ENCODE data around the gene DCAF10. TPM values are rescaled to one million over a fixed set of nuclear protein-coding genes. Genes with fewer than 3 reads are reported as not detected.

The DCAF10 gene
- total and polyA plus RNA-seq, 2 donors (not counting 1 experiment from before 2014, with no cell fraction given): 9.5 to 22.1 TPM

DNA sequence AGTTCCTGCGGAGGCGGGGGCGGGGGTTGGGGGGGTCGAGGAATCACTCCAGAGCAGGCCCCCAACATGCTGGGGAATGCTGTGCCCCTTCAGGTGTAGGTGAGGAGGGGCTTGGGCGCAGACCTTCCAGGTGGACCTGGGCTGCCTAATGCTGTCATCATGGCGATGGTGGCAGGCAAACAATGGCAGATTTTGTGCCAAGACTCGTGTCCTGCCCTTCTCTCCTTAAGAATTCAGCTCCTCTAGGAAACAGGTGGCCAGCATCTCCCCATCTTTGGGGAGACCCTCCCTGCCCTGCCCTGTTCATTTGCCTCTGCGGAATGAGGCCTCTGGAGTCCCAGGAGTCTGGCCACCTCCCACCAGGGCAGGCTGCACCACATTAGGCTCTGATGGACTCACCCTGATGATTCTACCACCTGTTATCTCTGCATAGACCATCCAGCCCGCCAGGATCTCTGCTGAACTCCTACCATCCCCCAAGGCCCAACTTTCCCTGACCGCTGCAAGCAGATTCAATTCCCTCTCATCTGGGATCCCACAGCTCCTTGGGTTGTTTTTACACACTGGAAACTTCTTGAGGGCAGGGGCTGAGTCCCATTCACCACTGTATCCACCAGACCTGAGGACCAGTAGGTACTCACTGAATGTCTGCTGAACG is 114.2 kb downstream of the DCAF10 start:
- Histone ChIP-seq H3K4me2 (replicated peaks; ENCODE audit: low read depth, low read length, poor library complexity, severe bottlenecking) (no peak overlapping the region), H3K27me3 (replicated peaks in 1 of 4; ENCODE audit: control extremely low read depth in 1 of 4, control insufficient read depth in 3 of 4, insufficient read depth in 4 of 4, low read length in 3 of 4) (no peaks in the 10 kb centered on the region), H3K9ac (ENCODE audit: low read length) (no peak overlapping the region), H3K27ac (ENCODE audit: low read length in 2 of 2) (no peak overlapping the region), H3K4me3 (ENCODE audit: control extremely low read depth in 1 of 5, extremely low read depth in 1 of 5, insufficient read depth in 1 of 5, low read depth in 2 of 5, low read length in 4 of 5) (no peak overlapping the region), H3K4me1 (ENCODE audit: control insufficient read depth in 2 of 2, insufficient read depth in 2 of 2, low read length in 2 of 2) (no peaks in the 10 kb centered on the region), H2AFZ (ENCODE audit: insufficient read depth, low read depth, low read length, poor library complexity, severe bottlenecking) (no peak overlapping the region), H4K20me1 (ENCODE audit: control insufficient read depth, insufficient read depth, low read length, poor library complexity, severe bottlenecking) (no peaks in the 10 kb centered on the region), H3K36me3 (replicated peaks in 1 of 2; ENCODE audit: control extremely low read depth in 1 of 2, control insufficient read depth in 1 of 2, extremely low read depth in 1 of 2, insufficient read depth in 2 of 2, low read length in 1 of 2) (no peaks in the 10 kb centered on the region), H3K9me3 (ENCODE audit: control extremely low read depth in 1 of 3, control insufficient read depth in 2 of 3, insufficient read depth in 1 of 3, low read length in 2 of 3) (no peaks in the 10 kb centered on the region), H3K79me2 (ENCODE audit: control insufficient read depth, insufficient read depth, low read length) (no peaks in the 10 kb centered on the region)
- H3K4me1 Mint-ChIP-seq: no peaks in the 10 kb centered on the region
- WGBS (ENCODE audit: insufficient coverage): 84% methylated on average over 8 of the region's 11 CpGs
- POLR2A ChIA-PET: no interaction called here
- H3K27me3 Mint-ChIP-seq: no peaks in the 10 kb centered on the region
- no peaks in the 10 kb centered on the region for H3K9me3 Mint-ChIP-seq (ENCODE audit: insufficient read depth)
- no peak overlapping the region for H3K4me3 Mint-ChIP-seq
- ATAC-seq (ENCODE audit: low read depth) (no peak), DNase-seq (no peak)
- CTCF ChIA-PET: interaction anchor here (0.7 to 6.5 kb wide), 8 partner anchors 9 to 482 kb away, joined by 3 to 41 read pairs (median 8); no protein-coding TSS in a partner anchor
- intact Hi-C loops (cut with micrococcal nuclease): no loop called here
- TF ChIP-seq EZH2 (IDR thresholded peaks at IDR 0.05; ENCODE audit: borderline replicate concordance, insufficient read depth, low read depth, low read length, poor library complexity, severe bottlenecking): no peak
- TF ChIP-seq, protein P1, sequence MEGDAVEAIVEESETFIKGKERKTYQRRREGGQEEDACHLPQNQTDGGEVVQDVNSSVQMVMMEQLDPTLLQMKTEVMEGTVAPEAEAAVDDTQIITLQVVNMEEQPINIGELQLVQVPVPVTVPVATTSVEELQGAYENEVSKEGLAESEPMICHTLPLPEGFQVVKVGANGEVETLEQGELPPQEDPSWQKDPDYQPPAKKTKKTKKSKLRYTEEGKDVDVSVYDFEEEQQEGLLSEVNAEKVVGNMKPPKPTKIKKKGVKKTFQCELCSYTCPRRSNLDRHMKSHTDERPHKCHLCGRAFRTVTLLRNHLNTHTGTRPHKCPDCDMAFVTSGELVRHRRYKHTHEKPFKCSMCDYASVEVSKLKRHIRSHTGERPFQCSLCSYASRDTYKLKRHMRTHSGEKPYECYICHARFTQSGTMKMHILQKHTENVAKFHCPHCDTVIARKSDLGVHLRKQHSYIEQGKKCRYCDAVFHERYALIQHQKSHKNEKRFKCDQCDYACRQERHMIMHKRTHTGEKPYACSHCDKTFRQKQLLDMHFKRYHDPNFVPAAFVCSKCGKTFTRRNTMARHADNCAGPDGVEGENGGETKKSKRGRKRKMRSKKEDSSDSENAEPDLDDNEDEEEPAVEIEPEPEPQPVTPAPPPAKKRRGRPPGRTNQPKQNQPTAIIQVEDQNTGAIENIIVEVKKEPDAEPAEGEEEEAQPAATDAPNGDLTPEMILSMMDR (IDR thresholded peaks at IDR 0.05): no peak
- no peak overlapping the region for H3K27ac Mint-ChIP-seq

DNA sequence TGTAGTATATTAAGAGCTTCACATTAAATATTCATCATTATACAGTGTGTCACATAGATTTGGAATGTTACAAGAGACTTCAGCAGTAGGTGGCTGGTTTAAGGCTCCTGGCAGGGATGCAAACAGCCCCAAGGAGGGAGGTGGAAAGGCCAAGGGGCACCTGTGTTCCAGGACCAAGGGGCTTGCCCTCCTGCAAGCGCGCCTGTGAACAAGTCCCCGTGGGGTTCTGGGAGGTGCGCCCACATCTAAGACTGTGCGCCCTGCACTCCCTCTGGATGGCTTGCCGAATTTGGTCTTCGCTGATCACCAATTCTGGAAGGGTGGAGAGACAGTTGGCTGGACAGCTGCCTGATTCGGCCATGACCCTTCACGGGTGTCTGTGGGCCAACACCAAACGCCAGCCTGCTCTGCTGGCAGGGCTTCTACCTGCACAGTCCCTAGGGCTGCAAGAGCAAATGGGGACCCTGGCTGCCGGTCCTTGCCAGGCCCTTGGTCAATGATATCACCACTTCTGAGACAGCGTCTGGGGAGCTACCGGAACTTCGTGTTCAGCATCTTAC is 115.4 kb downstream of the DCAF10 start:
- ChIA-PET CTCF (interaction anchor here (0.6 to 6.5 kb wide), 4 partner anchors 59 to 447 kb away, joined by 3 to 41 read pairs (median 10); no protein-coding TSS in a partner anchor), POLR2A (no interaction called here)
- no peaks in the 10 kb centered on the region for H3K79me2 ChIP-seq (ENCODE audit: control insufficient read depth, insufficient read depth, low read length)
- no peak overlapping the region for H2AFZ ChIP-seq (ENCODE audit: insufficient read depth, low read depth, low read length, poor library complexity, severe bottlenecking)
- H3K4me2 ChIP-seq (replicated peaks; ENCODE audit: low read depth, low read length, poor library complexity, severe bottlenecking): no peak overlapping the region
- 91% methylated on average over 14 of the region's 14 CpGs for WGBS (ENCODE audit: insufficient coverage)
- ATAC-seq (ENCODE audit: low read depth): no peak
- H3K27me3 ChIP-seq (replicated peaks in 1 of 4; ENCODE audit: control extremely low read depth in 1 of 4, control insufficient read depth in 3 of 4, insufficient read depth in 4 of 4, low read length in 3 of 4): no peaks in the 10 kb centered on the region
- no peak overlapping the region for H3K9ac ChIP-seq (ENCODE audit: low read length)
- TF ChIP-seq EZH2 (IDR thresholded peaks at IDR 0.05; ENCODE audit: borderline replicate concordance, insufficient read depth, low read depth, low read length, poor library complexity, severe bottlenecking): no peak
- H3K27ac ChIP-seq (ENCODE audit: low read length in 2 of 2): no peak overlapping the region
- no peak overlapping the region for H3K4me3 ChIP-seq (ENCODE audit: control extremely low read depth in 1 of 5, extremely low read depth in 1 of 5, insufficient read depth in 1 of 5, low read depth in 2 of 5, low read length in 4 of 5)
- Mint-ChIP-seq H3K27ac (no peak overlapping the region), H3K4me3 (no peak overlapping the region), H3K9me3 (ENCODE audit: insufficient read depth) (no peaks in the 10 kb centered on the region), H3K27me3 (no peaks in the 10 kb centered on the region), H3K4me1 (no peaks in the 10 kb centered on the region)
- no peak for DNase-seq
- H3K9me3 ChIP-seq (ENCODE audit: control extremely low read depth in 1 of 3, control insufficient read depth in 2 of 3, insufficient read depth in 1 of 3, low read length in 2 of 3): no peaks in the 10 kb centered on the region
- intact Hi-C loops (cut with micrococcal nuclease): no loop called here
- no peaks in the 10 kb centered on the region for H3K36me3 ChIP-seq (replicated peaks in 1 of 2; ENCODE audit: control extremely low read depth in 1 of 2, control insufficient read depth in 1 of 2, extremely low read depth in 1 of 2, insufficient read depth in 2 of 2, low read length in 1 of 2)
- H4K20me1 ChIP-seq (ENCODE audit: control insufficient read depth, insufficient read depth, low read length, poor library complexity, severe bottlenecking): no peaks in the 10 kb centered on the region
- H3K4me1 ChIP-seq (ENCODE audit: control insufficient read depth in 2 of 2, insufficient read depth in 2 of 2, low read length in 2 of 2): no peaks in the 10 kb centered on the region

All from B cell (primary cell).